C4-2B (cell line): ENCODE data around the gene MAML3.

Experiments used
- CTCF ChIP-seq: fragments of 450-650 bp; conservative IDR thresholded peaks from 2 replicates; pipeline ENCODE4 v1.5.1; 2017; ENCODE audit warnings: mild to moderate bottlenecking
- ZFX ChIP-seq: fragments of 450-650 bp; IDR thresholded peaks from 2 replicates; pipeline ENCODE4 v1.6.1; 2017

DNA sequence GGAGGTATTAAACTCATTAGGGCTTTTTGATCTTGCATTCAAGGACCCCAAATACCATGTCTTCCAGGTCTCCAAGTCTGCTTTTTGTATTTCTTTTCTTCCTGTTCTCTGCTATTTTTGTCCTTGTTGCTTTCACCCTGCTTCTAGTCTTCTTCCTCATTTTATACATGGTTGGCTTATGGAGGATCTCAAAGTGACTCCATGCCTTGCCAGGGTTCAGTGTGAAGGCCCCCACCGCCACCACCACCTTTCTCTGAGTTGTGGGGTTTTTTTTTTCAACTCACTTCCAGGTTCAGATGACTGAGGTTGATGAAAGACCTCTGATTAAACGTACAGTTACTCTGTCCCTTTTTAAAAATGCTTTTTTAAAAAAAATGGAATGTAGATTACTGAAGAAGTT is 96.3 kb downstream of the MAML3 start:
- TF ChIP-seq CTCF (no peak), ZFX (no peak)
